ENCODE results near the gene RTL9.

DNA sequence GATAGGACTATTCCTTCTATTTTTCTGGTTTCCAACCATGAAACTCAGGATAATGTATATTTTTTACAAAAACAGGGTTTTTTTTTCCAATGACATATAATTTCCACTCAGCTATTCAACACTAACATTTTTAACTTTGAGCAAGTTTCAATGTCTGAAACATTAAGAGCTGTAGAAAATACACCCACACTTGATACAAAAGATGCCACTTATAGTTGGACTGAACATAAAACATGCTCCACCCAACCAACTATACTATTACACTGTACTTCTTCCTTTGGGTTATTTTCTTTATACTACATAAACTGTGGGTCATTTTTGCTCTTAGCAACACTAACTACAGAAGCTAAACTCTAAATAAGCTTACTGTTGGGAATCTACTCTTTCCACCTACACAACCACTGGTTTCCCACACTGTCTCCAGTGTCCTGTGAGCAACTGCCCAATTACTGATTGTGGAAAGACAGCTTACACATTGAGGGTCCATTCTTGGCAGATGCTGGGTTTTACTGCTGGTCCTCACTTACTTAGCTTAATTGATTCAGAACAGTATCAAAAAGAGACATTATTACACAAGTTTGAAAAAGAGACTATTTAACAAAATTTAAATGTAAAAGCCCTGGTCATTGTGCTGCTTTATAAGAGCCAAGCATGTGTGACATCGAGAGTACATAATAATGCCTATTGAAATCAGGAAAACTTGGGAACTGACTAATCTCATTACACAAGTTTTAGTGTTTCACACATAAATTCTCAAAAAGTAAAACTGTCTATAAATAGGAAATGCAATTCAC, 47.0 kb upstream of the RTL9 start:
- TF ChIP-seq EZH2 (IDR thresholded peaks at IDR 0.05; ENCODE audit: borderline replicate concordance, low read length): no peak
- TF ChIP-seq, protein P1, sequence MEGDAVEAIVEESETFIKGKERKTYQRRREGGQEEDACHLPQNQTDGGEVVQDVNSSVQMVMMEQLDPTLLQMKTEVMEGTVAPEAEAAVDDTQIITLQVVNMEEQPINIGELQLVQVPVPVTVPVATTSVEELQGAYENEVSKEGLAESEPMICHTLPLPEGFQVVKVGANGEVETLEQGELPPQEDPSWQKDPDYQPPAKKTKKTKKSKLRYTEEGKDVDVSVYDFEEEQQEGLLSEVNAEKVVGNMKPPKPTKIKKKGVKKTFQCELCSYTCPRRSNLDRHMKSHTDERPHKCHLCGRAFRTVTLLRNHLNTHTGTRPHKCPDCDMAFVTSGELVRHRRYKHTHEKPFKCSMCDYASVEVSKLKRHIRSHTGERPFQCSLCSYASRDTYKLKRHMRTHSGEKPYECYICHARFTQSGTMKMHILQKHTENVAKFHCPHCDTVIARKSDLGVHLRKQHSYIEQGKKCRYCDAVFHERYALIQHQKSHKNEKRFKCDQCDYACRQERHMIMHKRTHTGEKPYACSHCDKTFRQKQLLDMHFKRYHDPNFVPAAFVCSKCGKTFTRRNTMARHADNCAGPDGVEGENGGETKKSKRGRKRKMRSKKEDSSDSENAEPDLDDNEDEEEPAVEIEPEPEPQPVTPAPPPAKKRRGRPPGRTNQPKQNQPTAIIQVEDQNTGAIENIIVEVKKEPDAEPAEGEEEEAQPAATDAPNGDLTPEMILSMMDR (conservative IDR thresholded peaks at IDR 0.05 in 1 of 2, IDR thresholded peaks at IDR 0.05 in 1 of 2; ENCODE audit: extremely low read depth in 1 of 2, insufficient read depth in 1 of 2, low read depth in 1 of 2, low read length in 2 of 2): no peak

All from mammary epithelial cell (primary cell).